Epithelial cell of esophagus (primary cell): ENCODE measurements around the gene PDE11A.
"Not testable (repeated sequence)": the region's sequence is repeated elsewhere in the genome, so short reads cannot be mapped to it uniquely, and the experiment has no call there.

ENCODE experiments used
- DNase-seq: peaks from one replicate; pipeline ENCODE4 v3.0.0; 2010; ENCODE audit warnings: low read depth
- H3K4me3 ChIP-seq: 2 replicates; pipeline ENCODE4 v1.5.1; 2011; ENCODE audit warnings: mild to moderate bottlenecking, low read length, control low read depth
- CTCF ChIP-seq: IDR thresholded peaks from 2 replicates; pipeline ENCODE4 v1.5.1; 2011; ENCODE audit warnings: low read depth, mild to moderate bottlenecking, low read length, control low read depth, inconsistent platforms; ENCODE audit not compliant: insufficient read depth; ENCODE audit errors: missing control alignments

PDE11A gene

DNA sequence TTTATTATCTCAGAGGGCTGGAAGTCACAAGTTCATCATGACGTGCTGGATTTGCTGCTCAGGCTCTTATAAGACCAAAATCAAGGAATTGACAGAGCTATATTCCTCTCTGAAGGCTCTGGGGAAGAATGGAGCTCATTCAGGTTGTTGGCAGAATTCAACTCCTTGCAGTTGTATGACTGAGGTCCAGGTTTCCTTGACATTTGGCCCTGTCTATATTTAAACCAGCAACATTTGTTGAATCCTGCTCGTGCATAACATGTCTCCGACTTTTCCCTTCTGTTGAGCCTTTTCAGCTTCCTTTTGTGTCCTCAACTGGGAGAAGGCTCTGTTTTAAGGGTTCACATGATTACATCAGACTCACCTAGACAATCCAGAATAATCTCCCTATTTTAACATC, 203.4 kb downstream of the PDE11A start:
- no peak overlapping the region for H3K4me3 ChIP-seq
- no peak for DNase-seq
- TF ChIP-seq CTCF, result no peak

DNA sequence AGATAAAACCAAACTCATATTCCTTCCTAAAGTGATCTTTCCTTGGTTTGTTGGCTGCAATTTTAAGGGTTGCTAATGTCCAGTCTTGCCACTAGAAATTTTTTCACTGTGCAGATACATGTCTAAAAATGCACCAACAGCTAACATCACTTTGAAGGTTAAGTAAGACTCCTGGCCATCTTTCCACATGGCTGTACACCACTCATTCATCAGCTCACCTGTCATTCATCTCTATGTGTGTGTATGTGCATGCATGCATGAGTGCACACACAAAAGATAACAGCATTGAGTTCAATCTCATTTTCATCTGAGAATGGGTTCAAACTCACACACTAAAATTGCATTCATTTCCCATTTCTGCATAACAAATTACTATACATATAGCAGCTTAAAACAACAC, 203.8 kb downstream of the PDE11A start:
- TF ChIP-seq CTCF, result no peak
- no peak for DNase-seq
- no peak overlapping the region for H3K4me3 ChIP-seq

- no peak overlapping the region for H3K4me3 ChIP-seq
- DNase-seq, result no peak
- no peak for TF ChIP-seq CTCF
Observed at GRCh38 chr2:177857538-177857937, 215.0 kb downstream of the PDE11A start.

DNA sequence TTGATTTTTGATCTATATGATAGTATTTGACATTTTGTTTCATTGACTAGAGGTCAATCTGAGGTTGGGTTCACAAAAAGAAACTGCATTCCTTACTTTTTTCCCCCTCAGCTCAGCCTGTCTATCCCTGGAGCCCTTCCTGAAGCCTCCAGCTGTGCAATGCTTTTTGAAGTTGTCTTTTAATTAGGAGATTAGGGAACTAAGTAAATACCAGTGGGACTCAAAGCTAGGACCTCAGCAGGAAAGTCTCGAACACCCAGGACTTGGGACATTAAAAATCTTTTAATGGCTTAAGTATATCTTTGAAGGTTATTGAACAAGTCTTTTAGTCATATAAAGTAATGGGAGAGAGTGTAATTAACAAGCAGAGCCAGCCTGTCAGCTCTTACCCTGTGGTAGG, 220.2 kb downstream of the PDE11A start:
- TF ChIP-seq CTCF, result no peak
- no peak overlapping the region for H3K4me3 ChIP-seq
- no peak for DNase-seq

- no peak overlapping the region for H3K4me3 ChIP-seq
- no peak for DNase-seq
- no peak for TF ChIP-seq CTCF
Observed at GRCh38 chr2:177843188-177843587, 229.4 kb downstream of the PDE11A start.

- DNase-seq, result no peak
- no peak for TF ChIP-seq CTCF
- no peak overlapping the region for H3K4me3 ChIP-seq
Observed at GRCh38 chr2:177842243-177842642, 230.3 kb downstream of the PDE11A start.

GRCh38 chr2:177835418-177836204, 237.0 kb downstream of the PDE11A start:
- not testable (repeated sequence) for DNase-seq, H3K4me3 ChIP-seq
